ENCODE measurements around the gene SCN4A. TPM values are rescaled to one million over a fixed set of nuclear protein-coding genes. Genes with fewer than 3 reads are reported as not detected.
"Not testable (repeated sequence)": the region's sequence is repeated elsewhere in the genome, so short reads cannot be mapped to it uniquely, and the experiment has no call there.

SCN4A gene
- total RNA-seq, 4 donors from 2014 or later = 7.0 to 43.3 (median 15.1) TPM

GRCh38 chr17:63926164-63926563 lies 46.6 kb downstream of the SCN4A start:
- TF ChIP-seq CTCF (IDR thresholded peaks at IDR 0.05) = no peak
- ATAC-seq (ENCODE audit: low FRiP score) (no peak), DNase-seq (ENCODE audit: low spot score) (no peak)

GRCh38 chr17:63925615-63926014 lies 47.1 kb downstream of the SCN4A start:
- no peak for TF ChIP-seq CTCF (IDR thresholded peaks at IDR 0.05)
- no peak for DNase-seq (ENCODE audit: low spot score)
- ATAC-seq (ENCODE audit: low FRiP score) = no peak

- ATAC-seq (ENCODE audit: low FRiP score) = not testable (repeated sequence)
These were observed 50.3 kb downstream of the SCN4A start for GRCh38 chr17:63922402-63922801.

GRCh38 chr17:63920779-63921178 lies 51.9 kb downstream of the SCN4A start:
- DNase-seq (ENCODE audit: low spot score); ATAC-seq (ENCODE audit: low FRiP score): not testable (repeated sequence)

More at GRCh38 chr17:63922402-63922801, 50.3 kb downstream of the SCN4A start:
- DNase-seq (ENCODE audit: low spot score) = not testable (repeated sequence)

GRCh38 chr17:63920050-63920449 lies 52.7 kb downstream of the SCN4A start:
- ATAC-seq (ENCODE audit: low FRiP score); DNase-seq (ENCODE audit: low spot score): not testable (repeated sequence)

GRCh38 chr17:63919311-63919723 lies 53.4 kb downstream of the SCN4A start:
- DNase-seq (ENCODE audit: low spot score) (no peak), ATAC-seq (ENCODE audit: low FRiP score) (peak; percentile 58)
- peak in 2 of 3 donors; percentile 84 for TF ChIP-seq CTCF (IDR thresholded peaks at IDR 0.05)

- not testable (repeated sequence) for DNase-seq (ENCODE audit: low spot score); ATAC-seq (ENCODE audit: low FRiP score)
These were observed 53.9 kb downstream of the SCN4A start, which contains the start of gene GH1 for GRCh38 chr17:63918789-63919305. Gene GH1, minus strand, starts transcription at chr17:63918839. Its CDS starts 63 bp downstream, at chr17:63918776.

GRCh38 chr17:63918305-63918704 lies 54.4 kb downstream of the SCN4A start:
- ATAC-seq (ENCODE audit: low FRiP score) = no peak
- DNase-seq (ENCODE audit: low spot score) = no peak
- TF ChIP-seq CTCF (IDR thresholded peaks at IDR 0.05) = no peak

GRCh38 chr17:63917646-63918045 lies 55.1 kb downstream of the SCN4A start:
- DNase-seq (ENCODE audit: low spot score) = no peak
- ATAC-seq (ENCODE audit: low FRiP score) = no peak
- no peak for TF ChIP-seq CTCF (IDR thresholded peaks at IDR 0.05)

GRCh38 chr17:63917206-63917605 lies 55.5 kb downstream of the SCN4A start:
- not testable (repeated sequence) for ATAC-seq (ENCODE audit: low FRiP score); DNase-seq (ENCODE audit: low spot score)
